ENCODE measurements around the gene DIP2C.

DNA sequence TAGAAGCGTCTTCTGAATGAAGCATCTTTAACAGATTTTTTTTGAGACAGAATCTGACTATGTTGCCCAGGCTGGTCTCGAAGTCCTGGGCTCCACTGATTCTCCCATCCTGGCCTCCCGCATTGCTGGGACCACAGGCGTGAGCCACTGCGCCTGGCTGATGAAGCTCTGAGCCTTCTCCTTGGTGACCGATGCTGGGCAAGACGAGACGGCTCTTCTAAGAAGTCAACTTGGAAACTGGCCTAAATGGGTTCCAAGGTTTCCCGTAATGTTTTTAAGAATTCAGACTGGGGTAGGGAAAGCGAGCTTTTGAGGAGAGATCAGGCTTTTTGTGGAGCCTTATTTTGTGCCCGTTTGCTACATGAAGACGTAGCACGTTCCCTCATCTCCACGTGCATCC is 329.7 kb downstream of the DIP2C start:
- no peak for TF ChIP-seq POLR2A (IDR thresholded peaks at IDR 0.05)
- TF ChIP-seq CTCF (IDR thresholded peaks at IDR 0.05), result no peak
